ENCODE measurements around the gene PRRC2C.

PRRC2C gene

DNA sequence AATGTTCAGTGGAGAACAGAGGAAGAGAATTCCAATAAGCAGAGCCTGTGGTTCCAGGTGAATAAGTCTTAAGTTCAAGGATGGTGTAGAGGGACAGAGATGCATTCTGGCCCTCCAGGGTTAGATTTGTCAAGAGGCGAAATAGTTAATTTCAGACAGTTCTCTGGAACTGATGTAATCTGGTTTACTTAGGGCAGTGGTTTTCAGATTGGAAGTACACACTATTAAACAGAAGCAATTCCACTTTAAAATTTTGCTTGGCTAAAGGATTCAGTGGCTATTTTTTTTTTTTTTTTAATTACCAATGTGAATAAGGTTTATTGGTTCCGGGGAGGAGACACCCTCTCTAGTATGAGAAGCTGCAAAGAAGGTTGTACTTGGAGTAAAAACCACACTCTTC lies 111.4 kb downstream of the PRRC2C start:
- TF ChIP-seq, protein P1, sequence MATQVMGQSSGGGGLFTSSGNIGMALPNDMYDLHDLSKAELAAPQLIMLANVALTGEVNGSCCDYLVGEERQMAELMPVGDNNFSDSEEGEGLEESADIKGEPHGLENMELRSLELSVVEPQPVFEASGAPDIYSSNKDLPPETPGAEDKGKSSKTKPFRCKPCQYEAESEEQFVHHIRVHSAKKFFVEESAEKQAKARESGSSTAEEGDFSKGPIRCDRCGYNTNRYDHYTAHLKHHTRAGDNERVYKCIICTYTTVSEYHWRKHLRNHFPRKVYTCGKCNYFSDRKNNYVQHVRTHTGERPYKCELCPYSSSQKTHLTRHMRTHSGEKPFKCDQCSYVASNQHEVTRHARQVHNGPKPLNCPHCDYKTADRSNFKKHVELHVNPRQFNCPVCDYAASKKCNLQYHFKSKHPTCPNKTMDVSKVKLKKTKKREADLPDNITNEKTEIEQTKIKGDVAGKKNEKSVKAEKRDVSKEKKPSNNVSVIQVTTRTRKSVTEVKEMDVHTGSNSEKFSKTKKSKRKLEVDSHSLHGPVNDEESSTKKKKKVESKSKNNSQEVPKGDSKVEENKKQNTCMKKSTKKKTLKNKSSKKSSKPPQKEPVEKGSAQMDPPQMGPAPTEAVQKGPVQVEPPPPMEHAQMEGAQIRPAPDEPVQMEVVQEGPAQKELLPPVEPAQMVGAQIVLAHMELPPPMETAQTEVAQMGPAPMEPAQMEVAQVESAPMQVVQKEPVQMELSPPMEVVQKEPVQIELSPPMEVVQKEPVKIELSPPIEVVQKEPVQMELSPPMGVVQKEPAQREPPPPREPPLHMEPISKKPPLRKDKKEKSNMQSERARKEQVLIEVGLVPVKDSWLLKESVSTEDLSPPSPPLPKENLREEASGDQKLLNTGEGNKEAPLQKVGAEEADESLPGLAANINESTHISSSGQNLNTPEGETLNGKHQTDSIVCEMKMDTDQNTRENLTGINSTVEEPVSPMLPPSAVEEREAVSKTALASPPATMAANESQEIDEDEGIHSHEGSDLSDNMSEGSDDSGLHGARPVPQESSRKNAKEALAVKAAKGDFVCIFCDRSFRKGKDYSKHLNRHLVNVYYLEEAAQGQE (IDR thresholded peaks at IDR 0.05; ENCODE audit: insufficient read depth in 1 of 2, low read depth in 2 of 2, low read length in 2 of 2), result no peak
- TF ChIP-seq FOXP2 (optimal IDR thresholded peaks at IDR 0.05; ENCODE audit: borderline replicate concordance, extremely low read depth, extremely low read length, insufficient read depth) (no peak), TAF1 (IDR thresholded peaks at IDR 0.05; ENCODE audit: borderline replicate concordance, insufficient read depth, low read length) (no peak), POLR2AphosphoS5 (IDR thresholded peaks at IDR 0.05; ENCODE audit: low read depth, low read length) (no peak), SIN3A (IDR thresholded peaks at IDR 0.05; ENCODE audit: borderline replicate concordance, insufficient read depth, low read length) (no peak)

DNA sequence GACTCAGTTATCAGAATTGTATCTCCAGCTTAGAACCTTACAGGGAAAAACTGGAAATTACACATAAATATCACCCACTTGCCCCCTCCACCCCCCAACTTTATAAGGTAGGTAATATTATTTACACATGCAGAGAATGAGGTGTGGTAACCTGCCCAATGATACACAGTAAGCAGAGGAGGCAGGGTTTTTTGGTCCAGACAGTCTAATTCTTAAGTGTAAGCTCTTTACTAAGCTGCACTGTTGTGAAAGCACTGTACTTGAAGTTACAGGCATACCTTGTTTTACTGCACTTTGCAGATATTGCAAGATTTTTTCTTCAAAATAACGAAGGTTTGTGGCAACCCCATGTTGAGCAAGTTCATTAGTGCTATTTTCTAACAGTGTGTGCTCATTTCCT lies 111.9 kb downstream of the PRRC2C start:
- no peak for TF ChIP-seq POLR2AphosphoS5 (IDR thresholded peaks at IDR 0.05; ENCODE audit: low read depth, low read length)
- no peak for TF ChIP-seq FOXP2 (optimal IDR thresholded peaks at IDR 0.05; ENCODE audit: borderline replicate concordance, extremely low read depth, extremely low read length, insufficient read depth)
- TF ChIP-seq SIN3A (IDR thresholded peaks at IDR 0.05; ENCODE audit: borderline replicate concordance, insufficient read depth, low read length), result no peak
- TF ChIP-seq, protein P1 (IDR thresholded peaks at IDR 0.05; ENCODE audit: insufficient read depth in 1 of 2, low read depth in 2 of 2, low read length in 2 of 2), result no peak
- TF ChIP-seq TAF1 (IDR thresholded peaks at IDR 0.05; ENCODE audit: borderline replicate concordance, insufficient read depth, low read length), result no peak

DNA sequence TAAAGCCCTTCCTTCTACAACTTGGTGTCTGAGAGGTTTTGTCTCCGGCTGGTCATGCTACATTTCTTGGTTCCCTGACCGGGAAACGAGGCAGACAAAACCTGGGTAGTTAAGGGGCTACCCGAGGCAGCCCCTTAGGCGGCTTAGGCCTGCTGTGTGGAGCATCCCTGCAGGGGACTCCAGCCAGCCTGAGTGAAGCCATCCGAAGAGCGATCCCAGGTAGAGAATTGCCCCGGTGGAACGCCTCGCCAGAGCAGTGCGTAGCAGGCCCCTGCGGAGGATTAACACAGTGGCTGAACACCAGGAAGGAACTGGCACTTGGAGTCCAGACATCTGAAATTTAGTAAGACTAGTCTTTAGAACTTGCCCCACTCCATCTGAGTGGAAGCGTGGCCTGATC lies 115.5 kb downstream of the PRRC2C start:
- no peak for TF ChIP-seq TAF1 (IDR thresholded peaks at IDR 0.05; ENCODE audit: borderline replicate concordance, insufficient read depth, low read length)

DNA sequence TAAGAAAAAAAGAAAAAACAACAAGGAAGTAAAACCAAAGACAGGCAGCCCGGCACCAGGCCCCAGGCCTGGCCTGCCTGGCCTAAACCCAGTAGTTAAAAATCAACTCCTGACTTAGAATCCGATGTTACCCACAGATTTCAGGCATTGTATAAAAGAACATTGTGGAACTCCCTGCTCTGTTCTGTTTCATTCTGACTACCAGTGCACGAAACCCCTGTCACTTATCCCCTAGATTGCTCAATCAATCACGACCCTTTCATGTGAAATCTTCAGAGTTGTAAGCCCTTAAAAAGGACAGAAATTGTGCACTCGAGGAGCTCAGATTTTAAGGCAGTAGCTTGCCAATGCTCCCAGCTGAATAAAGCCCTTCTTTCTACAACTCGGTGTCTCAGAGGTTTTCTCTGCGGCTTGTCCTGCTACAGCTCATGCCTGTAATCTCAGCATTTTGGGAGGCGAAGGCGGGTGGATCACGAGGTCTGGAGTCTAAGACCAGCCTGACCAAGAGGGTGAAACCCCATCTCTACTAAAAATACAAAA lies 121.1 kb downstream of the PRRC2C start:
- TF ChIP-seq, protein P1 (IDR thresholded peaks at IDR 0.05; ENCODE audit: insufficient read depth in 1 of 2, low read depth in 2 of 2, low read length in 2 of 2), result no peak
- TF ChIP-seq FOXP2 (optimal IDR thresholded peaks at IDR 0.05; ENCODE audit: borderline replicate concordance, extremely low read depth, extremely low read length, insufficient read depth), result no peak
- no peak for TF ChIP-seq POLR2AphosphoS5 (IDR thresholded peaks at IDR 0.05; ENCODE audit: low read depth, low read length)
- no peak for TF ChIP-seq SIN3A (IDR thresholded peaks at IDR 0.05; ENCODE audit: borderline replicate concordance, insufficient read depth, low read length)
- no peak for TF ChIP-seq TAF1 (IDR thresholded peaks at IDR 0.05; ENCODE audit: borderline replicate concordance, insufficient read depth, low read length)

DNA sequence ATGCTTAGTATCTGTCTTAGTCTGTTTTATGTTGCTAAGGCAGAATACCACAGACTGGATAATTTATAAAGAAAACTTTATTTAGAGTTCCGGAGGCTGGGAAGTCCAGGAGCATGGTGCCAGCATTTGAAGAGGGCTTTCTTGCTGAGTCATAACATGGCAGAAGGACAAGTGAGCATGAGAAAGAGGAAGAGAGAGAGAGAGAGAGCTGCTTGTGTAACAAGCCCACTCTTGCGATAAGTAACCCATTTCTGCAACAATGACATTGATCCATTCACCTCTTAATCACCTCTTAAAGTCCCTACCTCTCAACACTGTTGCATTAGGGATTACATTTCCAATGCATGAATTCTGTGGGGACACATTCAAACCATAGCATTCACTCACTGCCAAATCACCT lies 125.1 kb downstream of the PRRC2C start:
- TF ChIP-seq FOXP2 (optimal IDR thresholded peaks at IDR 0.05; ENCODE audit: borderline replicate concordance, extremely low read depth, extremely low read length, insufficient read depth), result no peak
- no peak for TF ChIP-seq SIN3A (IDR thresholded peaks at IDR 0.05; ENCODE audit: borderline replicate concordance, insufficient read depth, low read length)
- TF ChIP-seq, protein P1 (IDR thresholded peaks at IDR 0.05; ENCODE audit: insufficient read depth in 1 of 2, low read depth in 2 of 2, low read length in 2 of 2), result no peak

All from PFSK-1 (cell line).